ENCODE measurements around the gene HECW1.

HECW1 gene

DNA sequence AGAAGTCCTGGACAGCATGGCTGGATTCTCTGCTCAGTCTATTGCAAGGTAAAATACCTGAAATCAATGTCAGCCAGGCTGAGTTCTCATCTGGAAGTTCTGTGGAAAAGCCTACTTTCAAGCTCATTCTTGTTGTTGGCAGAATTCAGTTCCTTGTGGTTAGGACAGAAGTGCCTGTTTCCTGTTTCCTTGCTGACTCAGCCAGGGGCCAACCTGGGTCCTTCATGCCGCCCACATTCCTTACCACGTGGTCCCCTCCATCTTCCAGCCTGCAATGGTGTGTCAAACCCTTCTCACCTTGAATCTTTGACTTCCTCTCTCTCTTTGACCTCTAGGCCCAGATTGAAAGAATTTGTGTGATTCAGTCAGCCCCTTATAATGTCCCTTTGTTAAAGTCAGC, 273.4 kb downstream of the HECW1 start:
- DNase-seq, result no peak

DNA sequence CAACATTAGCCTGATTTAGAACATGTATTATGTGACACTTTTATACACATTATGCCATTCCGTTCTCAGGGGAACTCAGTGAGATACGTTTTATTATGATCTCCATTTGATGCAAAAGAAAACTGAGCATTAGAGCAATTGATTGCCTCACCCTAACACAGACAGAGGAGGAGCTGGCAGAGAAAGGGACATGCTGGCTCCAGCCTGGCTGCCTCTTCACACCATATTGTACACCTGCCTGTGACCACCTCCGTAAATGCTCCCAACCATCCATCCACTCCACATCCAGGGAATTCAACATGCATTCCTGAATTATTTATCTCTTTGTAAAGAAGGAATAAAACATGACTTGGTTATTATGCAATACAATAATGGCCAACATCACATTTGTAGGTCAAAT, 275.5 kb downstream of the HECW1 start:
- DNase-seq, result no peak

DNA sequence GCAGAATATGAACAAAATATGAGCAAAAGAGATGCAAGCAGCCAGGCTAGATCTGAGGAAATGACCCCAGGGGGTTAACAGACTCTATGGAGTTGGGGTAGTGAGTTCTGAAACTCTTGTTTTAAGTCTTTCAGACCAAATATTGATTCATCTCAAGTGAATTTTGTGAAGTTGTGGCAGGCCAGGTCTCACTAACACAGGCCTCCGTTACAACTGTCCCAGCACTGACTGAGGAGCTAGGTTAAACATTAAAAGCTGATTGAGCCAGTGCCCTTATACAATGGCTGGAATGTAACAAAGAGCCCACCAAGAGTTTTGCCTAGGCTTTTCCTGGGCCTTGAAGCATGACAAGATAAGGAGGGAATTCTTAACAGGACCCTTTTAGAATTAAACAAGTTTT, 278.1 kb downstream of the HECW1 start:
- DNase-seq, result no peak

DNA sequence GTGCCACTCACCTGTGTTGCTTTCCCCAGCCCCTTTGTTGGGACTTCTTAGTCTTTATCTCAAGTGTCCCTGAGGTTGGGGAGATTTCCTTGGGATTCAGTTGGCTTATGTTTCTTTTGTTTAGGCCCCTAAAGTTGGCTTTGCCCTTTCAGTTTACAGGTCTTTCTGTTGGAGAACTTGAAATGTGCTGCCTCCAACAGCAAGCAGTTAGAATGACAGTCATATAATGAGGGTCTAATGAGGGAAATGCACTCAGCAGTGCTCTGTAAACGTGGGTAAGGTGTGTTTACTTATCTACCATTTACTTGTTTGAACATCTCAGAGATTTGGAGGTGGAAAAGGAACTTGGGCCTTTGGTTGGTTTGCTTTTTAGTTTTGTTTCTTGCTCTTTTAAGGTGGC, 279.1 kb downstream of the HECW1 start:
- no peak for DNase-seq

DNA sequence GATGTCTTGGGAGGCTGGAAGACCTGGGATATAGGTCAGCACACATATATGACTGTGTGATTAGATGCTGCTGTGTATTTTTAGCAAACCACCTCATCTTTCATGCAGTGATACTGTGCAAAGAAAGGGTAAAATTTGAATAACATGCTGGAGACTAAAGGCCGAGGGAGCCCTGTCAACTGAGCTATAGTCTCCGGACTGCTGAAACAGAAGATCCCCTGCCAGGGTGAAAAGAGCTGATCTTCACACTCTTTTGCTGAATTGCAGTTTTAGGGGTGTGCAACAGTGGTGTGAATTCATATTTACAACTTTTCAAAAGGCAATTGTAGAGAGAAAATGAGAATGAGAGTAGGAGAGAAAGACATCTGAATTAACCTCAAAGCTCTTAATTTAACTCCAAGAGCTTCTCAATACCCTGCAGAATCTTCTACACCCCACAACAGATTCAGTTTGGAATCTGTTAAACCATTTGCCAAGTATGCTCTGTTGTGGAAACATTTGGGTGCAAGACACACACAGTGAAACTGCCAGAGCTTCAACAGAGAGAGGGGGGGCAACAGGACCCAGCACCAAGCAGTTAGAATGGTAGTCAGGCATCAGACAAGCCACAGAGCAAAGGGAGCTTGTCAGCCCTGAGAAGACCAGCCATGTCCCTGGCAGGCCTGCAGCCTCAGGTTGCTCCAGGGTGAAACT, 280.3 kb downstream of the HECW1 start:
- no peak for DNase-seq

DNA sequence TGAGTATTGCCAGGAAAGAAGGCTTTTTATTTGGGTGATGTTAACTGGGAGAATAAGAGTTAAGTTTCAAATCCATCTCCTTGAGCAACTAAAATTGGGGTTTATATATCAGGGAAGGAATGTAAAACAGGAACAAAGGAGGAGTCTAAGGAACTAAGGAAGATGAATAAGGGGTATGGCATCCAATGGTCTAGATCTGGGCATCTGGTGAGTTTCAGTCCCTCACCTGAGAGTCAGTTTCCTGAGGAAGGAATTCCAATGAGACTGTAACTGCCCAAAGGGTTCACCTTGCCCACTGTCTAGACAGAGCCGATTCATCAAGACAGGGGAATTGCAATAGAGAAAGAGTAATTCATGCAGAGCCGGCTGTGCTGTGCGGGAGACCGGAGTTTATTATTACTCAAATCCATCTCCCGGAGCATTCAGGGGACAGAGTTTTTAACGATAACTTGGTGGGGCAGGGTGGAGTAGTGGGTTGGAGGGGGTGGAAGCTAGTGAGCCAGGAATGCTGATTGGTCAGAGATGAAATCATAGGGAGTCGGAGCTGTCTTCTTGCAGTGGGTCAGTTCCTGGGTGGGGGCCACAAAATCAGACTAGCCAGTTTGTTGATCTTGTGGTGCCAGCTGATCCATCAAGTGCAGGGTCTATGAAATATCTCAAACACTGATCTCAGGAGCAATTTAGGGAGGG, 282.1 kb downstream of the HECW1 start:
- DNase-seq, result no peak

DNA sequence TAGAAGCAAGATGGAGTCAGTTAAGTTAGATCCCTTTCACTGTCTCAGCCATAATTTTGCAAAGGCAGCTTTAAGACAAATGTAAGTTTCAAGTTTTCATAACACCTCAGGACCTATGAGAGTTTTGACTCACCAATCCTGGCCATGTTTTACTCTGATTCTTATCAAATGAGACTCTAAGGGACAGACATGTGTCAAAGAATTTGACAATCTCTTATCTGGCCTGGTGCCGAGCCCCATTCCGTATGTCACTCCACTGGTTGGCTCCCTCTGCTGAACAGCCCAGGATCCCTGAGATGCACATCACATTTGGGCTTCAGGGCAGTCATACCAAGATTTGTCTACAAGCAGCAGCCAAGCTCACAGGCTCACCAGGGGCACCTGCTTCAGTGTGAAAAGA, 282.9 kb downstream of the HECW1 start:
- DNase-seq, result no peak

DNA sequence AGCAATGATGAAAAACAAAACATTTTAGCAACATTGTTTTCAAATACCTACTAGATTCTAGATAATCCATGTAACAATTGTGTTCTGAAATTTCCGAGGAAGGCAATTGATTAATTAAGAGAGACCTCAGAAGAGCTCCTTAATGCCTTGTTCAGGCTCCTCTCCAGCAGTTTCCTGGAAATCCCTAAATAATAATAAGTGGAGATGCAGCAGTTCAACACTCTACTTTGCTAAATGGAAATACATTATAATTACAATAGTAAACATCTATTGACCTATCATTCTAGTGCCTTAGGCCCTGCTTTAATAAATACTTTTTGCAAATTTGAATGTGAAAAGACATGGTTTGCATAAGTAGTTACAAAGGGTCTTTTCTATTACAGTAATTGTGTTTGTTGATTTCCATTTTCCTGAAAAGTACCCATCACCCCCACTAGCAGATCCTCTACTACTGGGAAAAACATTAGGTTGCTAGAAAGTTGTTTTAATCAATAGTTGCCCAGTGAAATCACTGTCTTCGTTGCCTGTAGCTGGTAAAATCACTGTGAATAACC, 283.8 kb downstream of the HECW1 start:
- no peak for DNase-seq

DNA sequence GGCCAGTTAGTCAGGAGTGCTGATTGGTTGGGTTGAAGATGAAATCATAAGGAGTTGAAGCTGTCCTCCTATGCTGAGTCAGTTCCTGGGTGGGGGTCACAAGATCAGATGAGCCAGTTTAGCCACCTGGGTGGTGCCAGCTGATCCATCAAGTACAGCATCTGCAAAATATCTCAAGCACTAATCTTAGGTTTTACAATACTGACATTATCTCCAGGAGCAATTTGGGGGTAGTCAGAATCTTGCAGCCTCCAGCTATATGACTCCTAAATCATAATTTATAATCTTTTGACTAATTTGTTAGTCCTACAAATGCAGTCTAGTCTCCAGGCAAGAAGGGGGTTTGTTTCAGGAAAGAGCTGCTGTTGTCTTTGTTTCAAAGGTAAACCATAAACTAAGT, 286.4 kb downstream of the HECW1 start:
- no peak for DNase-seq

DNA sequence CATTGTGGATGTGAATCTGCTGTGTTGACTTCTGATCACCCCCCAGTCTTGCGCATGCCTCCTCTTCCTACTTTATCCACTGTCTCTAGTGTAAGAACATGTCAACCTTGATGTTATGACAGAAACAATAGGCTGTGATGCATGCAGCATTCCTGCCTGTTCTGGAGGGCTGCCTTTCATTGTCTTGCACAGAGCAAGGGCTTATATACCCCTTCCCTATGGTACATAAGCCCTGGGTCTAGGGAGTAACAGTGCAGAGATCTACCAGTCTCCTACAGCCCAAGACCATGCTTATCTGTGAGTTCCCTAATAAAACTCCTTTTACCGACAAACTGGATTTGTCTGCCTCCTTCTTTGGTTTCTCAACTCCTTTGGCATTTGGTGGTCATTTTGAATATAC, 293.5 kb downstream of the HECW1 start:
- no peak for DNase-seq

DNA sequence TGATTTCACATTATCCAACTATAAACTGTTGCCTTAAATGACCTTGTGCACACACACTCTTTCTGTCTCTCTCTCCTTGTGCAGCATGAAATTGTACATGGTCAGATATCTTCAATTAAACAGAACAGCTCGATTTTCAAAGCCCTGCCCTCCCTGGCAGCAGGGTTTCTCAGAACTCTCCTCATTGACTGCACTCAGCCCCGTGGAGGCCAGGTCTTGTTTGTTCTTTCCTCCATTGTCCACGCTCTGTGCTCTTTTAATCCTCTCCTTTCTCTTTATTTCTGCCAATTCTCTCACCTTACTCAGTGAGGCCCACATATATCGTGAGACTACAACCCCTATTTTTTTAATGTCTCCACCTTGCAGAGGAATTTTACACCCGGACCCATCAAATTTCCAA, 294.5 kb downstream of the HECW1 start:
- DNase-seq, result no peak

DNA sequence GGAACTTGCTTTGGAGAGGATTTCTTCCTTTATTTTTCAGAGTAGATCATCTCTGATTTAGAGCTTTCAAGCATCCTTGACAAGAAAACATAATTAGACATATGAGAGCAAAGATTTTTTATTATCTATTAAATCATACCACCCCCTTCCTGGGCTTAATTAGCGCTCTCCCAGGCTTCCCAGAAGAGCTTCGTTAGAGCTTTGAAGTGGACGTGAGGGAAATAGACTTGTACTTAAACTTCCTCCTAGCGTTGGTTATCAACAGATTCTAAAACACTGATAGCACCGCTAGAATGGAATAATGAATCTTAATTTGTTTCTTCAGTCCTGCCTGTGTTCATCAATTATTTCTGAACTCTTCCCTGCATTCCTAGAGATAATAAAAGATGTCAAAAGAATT, 296.5 kb downstream of the HECW1 start:
- no peak for DNase-seq

DNA sequence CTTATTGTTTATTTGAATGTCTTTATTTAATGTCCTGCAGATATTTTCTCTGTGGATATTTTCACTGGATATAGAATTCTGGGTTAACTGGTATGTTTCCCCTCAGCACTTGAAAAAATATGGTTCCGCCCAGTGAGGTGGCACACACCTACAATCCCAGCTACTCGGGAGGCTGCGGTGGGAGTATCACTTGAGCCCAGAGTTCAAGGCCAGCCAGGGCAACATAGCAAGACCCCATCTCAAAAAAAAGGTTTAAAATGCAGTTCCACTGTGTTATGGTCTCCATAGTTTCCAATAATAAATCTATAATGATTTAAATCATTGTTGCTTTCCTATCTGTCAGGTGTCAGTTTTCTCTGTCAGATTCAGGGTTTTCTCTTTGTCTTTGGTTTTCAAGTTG, 305.0 kb downstream of the HECW1 start:
- DNase-seq, result no peak

DNA sequence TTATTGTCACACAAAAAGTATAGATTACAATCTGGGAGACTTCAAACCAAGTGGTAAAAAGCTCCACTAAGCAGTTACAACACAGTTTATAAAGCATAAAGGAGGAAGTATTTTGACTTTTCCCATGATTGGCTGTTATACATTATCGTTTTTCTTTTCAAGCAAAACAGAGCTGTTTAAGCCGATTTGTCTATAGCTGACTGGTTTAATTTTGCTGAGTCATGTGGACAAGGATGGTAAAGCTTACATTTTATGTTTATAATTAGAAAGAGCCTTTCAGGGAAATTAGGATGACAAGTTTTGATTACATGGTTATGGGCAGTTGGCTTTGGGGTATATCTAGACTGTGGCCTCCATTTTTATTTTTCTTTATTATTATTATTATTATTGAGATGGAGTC, 318.0 kb downstream of the HECW1 start:
- DNase-seq, result no peak

DNA sequence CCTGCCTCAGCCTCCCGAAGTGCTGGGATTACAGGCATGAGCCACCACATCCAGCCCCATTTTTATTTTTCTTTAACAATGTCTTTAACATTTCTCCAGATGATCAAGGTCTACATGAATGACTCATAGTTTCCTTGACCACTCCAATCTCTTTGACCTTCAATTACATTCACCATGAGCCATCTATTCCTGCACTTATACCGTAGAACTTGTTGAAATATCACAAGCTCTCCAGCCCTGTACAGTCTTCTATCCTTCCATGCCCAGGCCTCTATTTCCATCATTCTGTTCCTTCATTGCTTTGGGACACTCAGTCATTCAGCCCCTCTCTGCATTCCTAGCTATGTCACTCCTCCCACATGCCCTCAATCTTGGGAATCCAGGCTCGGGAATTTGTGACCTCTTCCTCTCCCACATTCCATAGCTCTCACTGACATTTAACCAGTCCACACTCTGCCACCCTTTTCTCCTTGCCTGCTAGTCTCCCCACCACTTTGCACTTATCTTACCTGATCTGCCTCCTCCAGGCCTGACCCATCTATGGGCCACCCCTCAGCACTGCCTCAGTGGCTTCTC, 318.7 kb downstream of the HECW1 start:
- DNase-seq, result no peak

DNA sequence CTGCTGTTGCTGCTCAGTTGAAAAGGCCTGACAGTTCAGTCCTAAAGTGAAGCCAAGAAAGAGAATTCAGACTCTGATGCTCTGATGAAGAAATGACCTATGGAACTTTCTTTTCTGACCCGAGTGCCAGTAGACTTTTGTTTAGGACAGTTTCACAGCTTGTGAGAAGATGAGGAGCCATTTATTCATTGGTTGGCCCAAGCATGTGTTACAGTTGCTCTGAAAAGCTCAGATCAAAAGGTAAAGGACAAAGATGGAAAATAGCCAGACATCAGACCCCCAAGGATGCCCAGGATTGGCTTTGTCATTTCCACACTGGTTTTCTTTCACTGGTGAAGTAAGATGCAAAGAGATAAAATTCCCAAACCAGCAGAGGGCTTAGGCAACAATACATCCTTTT, 321.2 kb downstream of the HECW1 start:
- no peak for DNase-seq

DNA sequence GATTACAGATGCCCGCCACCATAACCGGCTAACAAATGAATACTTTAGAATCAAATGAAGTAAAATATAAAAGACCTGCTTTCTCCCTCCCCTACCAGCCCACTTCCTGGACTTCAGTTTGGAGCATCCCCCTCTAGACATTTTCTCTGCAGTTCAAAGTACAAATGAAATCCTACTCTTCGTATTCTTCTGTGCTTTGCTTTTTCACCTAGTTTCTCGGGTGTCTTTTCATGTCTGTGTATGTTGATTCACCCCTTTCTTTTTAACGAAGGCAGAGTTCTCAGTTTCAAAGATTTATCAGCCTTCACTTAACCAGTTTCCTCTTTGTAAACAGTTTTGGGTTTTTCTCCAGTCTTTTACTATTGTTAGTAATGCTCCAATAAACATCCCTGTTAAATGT, 324.6 kb downstream of the HECW1 start:
- DNase-seq, result no peak

DNA sequence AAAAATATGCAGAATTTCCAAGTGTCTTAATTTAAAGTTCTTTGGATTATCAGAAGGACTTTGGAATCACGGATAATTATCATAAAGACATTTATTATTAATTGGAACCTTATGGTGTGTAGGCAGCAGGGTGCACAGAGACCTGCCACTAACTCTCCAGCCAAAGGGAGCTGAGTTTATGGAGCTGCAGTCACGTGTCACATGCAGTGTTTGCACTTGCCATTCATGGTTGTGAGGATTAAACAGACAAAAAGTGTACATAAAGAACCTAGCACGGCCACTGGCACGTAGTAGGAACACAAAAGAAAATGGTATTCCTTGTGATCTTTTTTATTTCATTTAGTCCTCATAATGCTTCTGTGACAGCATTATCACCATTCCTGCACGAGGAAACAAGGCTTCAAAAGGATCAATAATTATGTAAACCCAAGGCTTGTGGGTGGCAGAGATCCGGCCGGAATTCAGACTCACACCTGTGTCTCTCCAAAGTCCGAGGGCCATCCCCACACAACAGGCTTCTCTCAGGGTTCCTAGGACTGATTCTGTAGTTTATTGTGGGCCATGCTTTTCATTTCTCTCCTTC, 326.5 kb downstream of the HECW1 start:
- no peak for DNase-seq

DNA sequence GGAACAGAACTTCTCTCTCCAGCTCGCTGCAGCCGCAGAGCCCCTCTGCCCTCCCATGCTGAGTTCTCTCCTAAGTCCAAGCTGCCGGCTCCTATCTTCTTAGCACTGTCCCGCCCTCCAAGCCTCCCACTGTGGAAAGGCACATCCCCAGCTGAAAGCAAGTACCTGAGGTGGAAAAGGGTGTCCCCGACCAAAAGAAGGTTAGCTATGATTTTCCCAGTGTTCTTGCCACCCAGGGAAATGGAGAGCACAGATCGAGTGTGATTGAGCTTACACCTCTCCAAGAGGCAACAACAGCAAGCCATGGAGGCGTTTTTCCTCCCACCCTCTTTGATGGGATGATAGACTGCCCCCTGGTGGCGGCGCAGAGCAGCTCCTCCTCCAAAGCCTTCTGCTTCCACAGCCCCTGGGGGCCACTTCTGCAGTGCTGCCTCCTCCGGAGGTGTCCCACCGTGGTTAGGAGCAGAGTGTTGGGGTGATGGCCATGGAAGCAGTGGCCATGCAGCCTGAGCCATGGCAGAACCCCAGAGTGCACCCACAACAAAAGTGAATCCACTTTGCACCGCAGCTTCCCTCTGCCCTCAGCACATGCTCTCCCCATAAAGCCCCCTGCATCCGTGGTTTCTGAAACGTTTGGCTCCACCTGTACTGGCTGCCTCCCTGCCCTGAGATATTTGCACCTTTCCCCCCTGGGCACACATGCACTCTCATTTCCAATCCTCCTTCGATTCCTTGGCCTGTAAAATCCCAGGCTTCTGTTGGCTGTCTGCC, 327.4 kb downstream of the HECW1 start:
- DNase-seq, result peak; percentile 39

DNA sequence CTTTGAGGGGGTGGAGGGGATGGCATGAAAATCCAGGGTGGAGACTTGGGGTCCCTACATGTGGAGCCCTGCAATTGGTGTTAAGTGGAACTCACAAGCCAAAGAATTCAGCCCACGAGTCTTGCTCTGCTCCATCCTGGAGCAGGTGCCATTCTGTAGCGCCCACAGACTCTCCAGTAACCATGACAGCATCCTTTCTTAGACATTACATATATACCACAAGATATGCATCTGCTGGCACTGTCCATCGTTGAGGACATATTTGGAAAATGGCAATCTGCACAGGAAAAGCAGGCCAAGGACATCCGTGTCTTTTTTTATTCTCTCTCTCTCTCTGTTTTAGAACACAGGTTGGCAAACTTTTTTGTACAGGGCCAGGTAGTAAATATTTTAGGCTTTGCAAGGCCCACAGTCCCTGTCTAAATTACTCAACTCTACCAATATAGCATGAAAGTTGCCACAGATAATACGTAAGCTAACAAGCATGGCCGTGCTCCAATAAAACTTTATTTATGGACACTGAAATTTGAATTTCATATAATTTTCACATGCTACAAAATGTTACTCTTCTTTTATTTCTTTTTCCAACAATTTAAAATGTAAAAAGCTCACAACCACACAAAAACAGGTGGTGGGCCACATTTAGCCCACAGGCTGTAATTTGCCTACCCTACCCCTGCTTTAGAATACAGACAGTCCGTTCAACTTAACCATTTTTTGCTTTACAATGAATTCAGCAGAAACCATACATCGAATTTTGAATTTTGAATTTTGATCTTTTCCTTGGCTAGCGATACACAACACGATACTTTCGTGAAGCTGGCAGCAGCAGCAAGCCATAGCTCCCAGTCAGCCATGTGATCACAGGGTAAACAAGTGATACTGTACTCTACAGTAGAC, 329.0 kb downstream of the HECW1 start:
- DNase-seq, result no peak

DNA sequence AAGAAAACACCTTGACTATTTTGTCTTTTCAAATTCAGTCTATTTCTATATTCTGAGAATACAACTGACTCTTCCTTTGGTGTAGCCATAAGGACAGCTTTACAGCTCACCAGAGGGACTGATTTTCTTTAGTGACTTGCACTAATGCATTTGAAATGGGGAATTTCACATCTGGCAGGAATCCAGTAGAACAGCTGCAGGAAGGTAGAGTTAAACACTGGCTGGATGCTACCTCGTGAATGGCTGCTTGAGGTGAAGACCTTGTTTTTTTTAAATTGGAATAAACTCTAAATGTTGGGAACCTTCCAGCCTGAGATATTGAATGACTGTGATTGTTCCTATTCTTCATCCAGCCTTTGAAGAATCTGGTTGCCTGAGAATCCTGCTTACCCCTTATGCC, 330.9 kb downstream of the HECW1 start:
- no peak for DNase-seq
